Measurements from ENCODE around the gene WWTR1.

WWTR1 gene

GRCh38 chr3:149657926-149658743 is at the start of gene WWTR1:
WWTR1 (minus strand) TSS chr3:149658025; CDS start chr3:149657306, 719 bp downstream.
- DNase-seq (ENCODE audit: low read depth), result peak; percentile 25

GRCh38 chr3:149706905-149707304 is 49.1 kb upstream of the WWTR1 start:
- no peak for DNase-seq (ENCODE audit: low read depth)

GRCh38 chr3:149705416-149705815 is 47.6 kb upstream of the WWTR1 start:
- DNase-seq (ENCODE audit: low read depth), result no peak

- no peak for DNase-seq (ENCODE audit: low read depth)
These were observed 45.6 kb upstream of the WWTR1 start for GRCh38 chr3:149703466-149703865.

GRCh38 chr3:149702691-149703441 is 45.0 kb upstream of the WWTR1 start:
- DNase-seq (ENCODE audit: low read depth), result no peak

- DNase-seq (ENCODE audit: low read depth), result no peak
These were observed 44.1 kb upstream of the WWTR1 start for GRCh38 chr3:149701977-149702350.

GRCh38 chr3:149701206-149701976 is 43.6 kb upstream of the WWTR1 start:
- DNase-seq (ENCODE audit: low read depth), result peak; percentile 11

- no peak for DNase-seq (ENCODE audit: low read depth)
These were observed 30.4 kb upstream of the WWTR1 start for GRCh38 chr3:149688122-149688757.

GRCh38 chr3:149686996-149687395 is 29.2 kb upstream of the WWTR1 start:
- DNase-seq (ENCODE audit: low read depth), result no peak

- DNase-seq (ENCODE audit: low read depth), result no peak
These were observed 20.6 kb upstream of the WWTR1 start for GRCh38 chr3:149678351-149678950.

- DNase-seq (ENCODE audit: low read depth), result no peak
These were observed 15.6 kb upstream of the WWTR1 start for GRCh38 chr3:149673393-149673792.

GRCh38 chr3:149670742-149671492 is 13.1 kb upstream of the WWTR1 start:
- DNase-seq (ENCODE audit: low read depth), result no peak

- no peak for DNase-seq (ENCODE audit: low read depth)
These were observed 9.8 kb upstream of the WWTR1 start for GRCh38 chr3:149667576-149667975.

- no peak for DNase-seq (ENCODE audit: low read depth)
These were observed 6.1 kb upstream of the WWTR1 start for GRCh38 chr3:149663966-149664365.

- no peak for DNase-seq (ENCODE audit: low read depth)
These were observed 4.5 kb upstream of the WWTR1 start for GRCh38 chr3:149662240-149662887.

- no peak for DNase-seq (ENCODE audit: low read depth)
These were observed 2.6 kb upstream of the WWTR1 start for GRCh38 chr3:149660462-149660861.

- DNase-seq (ENCODE audit: low read depth), result no peak
These were observed 1.1 kb upstream of the WWTR1 start for GRCh38 chr3:149658744-149659497.

- peak; percentile 19 for DNase-seq (ENCODE audit: low read depth)
These were observed 402 bp downstream of the WWTR1 start for GRCh38 chr3:149657321-149657925.
